Nephron (organoid): Measurements from ENCODE around the gene SPTA1.
"Not testable (repeated sequence)": the region's sequence is repeated elsewhere in the genome, so short reads cannot be mapped to it uniquely, and the experiment has no call there.

Experiments used
- H3K27ac Mint-ChIP-seq, 3 experiments: 2 replicates each; pipeline ENCODE4 v1.8.0; 2020; ENCODE audit warnings: mixed read lengths in 3 of 3, mild to moderate bottlenecking in 2 of 3, moderate library complexity in 1 of 3
- H3K27me3 Mint-ChIP-seq: 2 replicates; pipeline ENCODE4 v1.8.0; 2021; ENCODE audit warnings: low read depth, mild to moderate bottlenecking, moderate library complexity, mixed read lengths
- H3K36me3 Mint-ChIP-seq: 2 replicates; pipeline ENCODE4 v1.8.0; 2020; ENCODE audit warnings: low read depth, mixed read lengths
- H3K4me1 Mint-ChIP-seq: 2 replicates; pipeline ENCODE4 v1.8.0; 2020; ENCODE audit warnings: mixed read lengths
- H3K4me3 Mint-ChIP-seq, 3 experiments: 2 replicates each; pipeline ENCODE4 v1.8.0; 2020; ENCODE audit warnings: mild to moderate bottlenecking in 3 of 3, mixed read lengths in 3 of 3, moderate library complexity in 2 of 3
- H3K9me3 Mint-ChIP-seq: 2 replicates; pipeline ENCODE4 v1.8.0; 2020; ENCODE audit warnings: mixed read lengths
- CTCF ChIP-seq, 3 experiments: fragments of 200-600 bp; sonication (generic); IDR thresholded peaks; one replicate each; pipeline ENCODE4 v1.5.0; 2021; ENCODE audit warnings: antibody characterized with exemption in 3 of 3; ENCODE audit not compliant: unreplicated experiment in 3 of 3

The SPTA1 gene

GRCh38 chr1:158691907-158692306, 5.4 kb upstream of the SPTA1 start:
- Mint-ChIP-seq H3K9me3 (no peaks in the 10 kb centered on the region), H3K4me3 (no peak overlapping the region), H3K27ac (no peak overlapping the region), H3K36me3 (no peaks in the 10 kb centered on the region), H3K4me1 (no peaks in the 10 kb centered on the region), H3K27me3 (no peaks in the 10 kb centered on the region)
- no peak for TF ChIP-seq CTCF (IDR thresholded peaks at IDR 0.05; ENCODE audit: unreplicated experiment in 3 of 3)

- H3K9me3 Mint-ChIP-seq, H3K27me3 Mint-ChIP-seq, H3K4me1 Mint-ChIP-seq, H3K4me3 Mint-ChIP-seq, H3K27ac Mint-ChIP-seq, H3K36me3 Mint-ChIP-seq: not testable (repeated sequence)
Observed at GRCh38 chr1:158691149-158691548, 4.6 kb upstream of the SPTA1 start.

- H3K27ac Mint-ChIP-seq: no peak overlapping the region
- no peaks in the 10 kb centered on the region for H3K9me3 Mint-ChIP-seq
- no peak overlapping the region for H3K4me3 Mint-ChIP-seq
- no peaks in the 10 kb centered on the region for H3K27me3 Mint-ChIP-seq
- no peak for TF ChIP-seq CTCF (IDR thresholded peaks at IDR 0.05; ENCODE audit: unreplicated experiment in 3 of 3)
- H3K4me1 Mint-ChIP-seq: no peaks in the 10 kb centered on the region
- no peaks in the 10 kb centered on the region for H3K36me3 Mint-ChIP-seq
Observed at GRCh38 chr1:158689875-158690274, 3.4 kb upstream of the SPTA1 start.

- no peak overlapping the region for H3K27ac Mint-ChIP-seq
- no peaks in the 10 kb centered on the region for H3K4me1 Mint-ChIP-seq
- H3K9me3 Mint-ChIP-seq: no peaks in the 10 kb centered on the region
- no peak overlapping the region for H3K4me3 Mint-ChIP-seq
- no peaks in the 10 kb centered on the region for H3K27me3 Mint-ChIP-seq
- no peaks in the 10 kb centered on the region for H3K36me3 Mint-ChIP-seq
- no peak for TF ChIP-seq CTCF (IDR thresholded peaks at IDR 0.05; ENCODE audit: unreplicated experiment in 3 of 3)
Observed at GRCh38 chr1:158689110-158689509, 2.6 kb upstream of the SPTA1 start.

- not testable (repeated sequence) for H3K27me3 Mint-ChIP-seq
Observed at GRCh38 chr1:158688343-158688742, 1.8 kb upstream of the SPTA1 start.

DNA sequence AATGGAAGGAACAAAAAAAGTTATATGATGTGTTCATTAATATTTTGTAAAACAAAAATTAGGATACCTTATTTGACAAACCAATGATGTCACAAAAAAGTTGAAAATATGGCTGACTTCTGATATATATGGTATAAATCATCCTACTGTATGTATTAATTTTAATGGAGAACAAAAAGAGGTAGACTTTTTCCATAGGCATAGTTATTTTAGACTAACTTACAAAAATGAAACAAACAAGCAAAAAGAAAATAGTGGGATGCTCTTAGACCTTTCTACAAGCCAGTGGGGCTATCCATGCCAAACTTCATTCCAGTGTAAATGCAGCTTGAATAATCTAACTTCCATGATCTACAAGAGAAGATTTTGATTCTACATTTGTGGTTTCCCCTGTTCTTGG, 522 bp upstream of the SPTA1 start:
- TF ChIP-seq CTCF (IDR thresholded peaks at IDR 0.05; ENCODE audit: unreplicated experiment in 3 of 3): no peak
- no peaks in the 10 kb centered on the region for H3K36me3 Mint-ChIP-seq
- no peaks in the 10 kb centered on the region for H3K9me3 Mint-ChIP-seq
- H3K27me3 Mint-ChIP-seq: no peaks in the 10 kb centered on the region
- H3K27ac Mint-ChIP-seq: no peak overlapping the region
- H3K4me1 Mint-ChIP-seq: no peaks in the 10 kb centered on the region
- H3K4me3 Mint-ChIP-seq: no peak overlapping the region

More at GRCh38 chr1:158688343-158688742, 1.8 kb upstream of the SPTA1 start:
- not testable (repeated sequence) for H3K9me3 Mint-ChIP-seq, H3K4me1 Mint-ChIP-seq, H3K36me3 Mint-ChIP-seq, H3K27ac Mint-ChIP-seq, H3K4me3 Mint-ChIP-seq

DNA sequence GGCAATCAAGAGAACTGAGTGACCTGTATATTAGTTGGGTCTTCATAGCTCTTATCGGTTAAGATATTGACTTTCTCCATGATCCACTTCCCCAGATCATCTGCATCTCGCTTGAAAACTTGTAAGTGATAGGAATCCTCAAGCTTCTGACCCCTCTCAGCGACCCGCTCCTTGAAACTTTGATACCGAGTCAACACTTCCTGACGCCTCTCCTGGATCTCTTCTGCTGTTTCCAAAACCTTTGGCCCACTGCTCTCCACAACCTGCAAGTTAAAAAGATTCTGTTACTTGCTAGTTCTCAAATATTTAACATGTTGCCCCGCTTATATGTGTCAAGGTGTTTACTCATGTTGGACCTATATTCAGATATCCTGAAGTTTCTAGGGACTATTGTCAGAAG, 1.4 kb downstream of the SPTA1 start:
- no peaks in the 10 kb centered on the region for H3K4me1 Mint-ChIP-seq
- TF ChIP-seq CTCF (IDR thresholded peaks at IDR 0.05; ENCODE audit: unreplicated experiment in 3 of 3): no peak

More for the DNA sequence above, 1.4 kb downstream of the SPTA1 start:
- no peaks in the 10 kb centered on the region for H3K27me3 Mint-ChIP-seq
- H3K9me3 Mint-ChIP-seq: no peaks in the 10 kb centered on the region
- no peak overlapping the region for H3K4me3 Mint-ChIP-seq
- no peak overlapping the region for H3K27ac Mint-ChIP-seq
- H3K36me3 Mint-ChIP-seq: no peaks in the 10 kb centered on the region
